Vagina (tissue), 2 donors: ENCODE measurements around the gene DENND4B.

ENCODE experiments used
- POLR2A ChIP-seq, 2 donors: fragments of 450-650 bp; IDR thresholded peaks; one replicate each; pipeline ENCODE4 v1.6.1; 2017; ENCODE audit warnings: antibody characterized with exemption in 2 of 2, mild to moderate bottlenecking in 2 of 2, moderate library complexity in 2 of 2
- POLR2AphosphoS5 ChIP-seq, 2 donors: sonication (generic); formaldehyde crosslinking; IDR thresholded peaks; one replicate each; pipeline ENCODE4 v1.9.0; 2017; ENCODE audit warnings: antibody characterized with exemption in 2 of 2, mild to moderate bottlenecking in 2 of 2, low read depth in 1 of 2; ENCODE audit not compliant: insufficient read depth in 1 of 2
- TF ChIP-seq, protein P1 (sequence below), 3 experiments: fragments of 450-650 bp in 2 of 3; fragments of 200-600 bp in 1 of 3; sonication (generic) in 1 of 3; IDR thresholded peaks; one replicate each; pipeline ENCODE4 v1.5.1; 2017 to 2019; ENCODE audit warnings: antibody characterized with exemption in 3 of 3, mild to moderate bottlenecking in 2 of 3, moderate library complexity in 2 of 3

DNA sequence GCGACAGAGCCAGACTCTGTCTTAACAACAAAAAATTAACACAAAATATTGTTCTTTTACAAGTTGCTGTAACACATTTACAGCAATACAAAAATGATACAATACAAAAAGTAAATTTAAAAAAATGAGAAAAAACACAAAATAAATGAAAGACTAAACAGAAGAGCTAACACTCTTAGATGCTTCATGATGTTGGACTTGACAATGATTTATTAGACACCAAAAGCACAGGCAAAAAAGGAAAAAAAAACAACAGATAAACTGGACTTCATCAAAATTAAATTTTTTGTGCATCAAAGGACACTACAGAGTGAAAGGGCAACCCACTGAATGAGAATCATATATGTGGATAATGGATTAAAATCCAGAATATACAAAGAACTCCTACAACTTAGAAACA is 40.1 kb downstream of the DENND4B start:
- TF ChIP-seq, protein P1, sequence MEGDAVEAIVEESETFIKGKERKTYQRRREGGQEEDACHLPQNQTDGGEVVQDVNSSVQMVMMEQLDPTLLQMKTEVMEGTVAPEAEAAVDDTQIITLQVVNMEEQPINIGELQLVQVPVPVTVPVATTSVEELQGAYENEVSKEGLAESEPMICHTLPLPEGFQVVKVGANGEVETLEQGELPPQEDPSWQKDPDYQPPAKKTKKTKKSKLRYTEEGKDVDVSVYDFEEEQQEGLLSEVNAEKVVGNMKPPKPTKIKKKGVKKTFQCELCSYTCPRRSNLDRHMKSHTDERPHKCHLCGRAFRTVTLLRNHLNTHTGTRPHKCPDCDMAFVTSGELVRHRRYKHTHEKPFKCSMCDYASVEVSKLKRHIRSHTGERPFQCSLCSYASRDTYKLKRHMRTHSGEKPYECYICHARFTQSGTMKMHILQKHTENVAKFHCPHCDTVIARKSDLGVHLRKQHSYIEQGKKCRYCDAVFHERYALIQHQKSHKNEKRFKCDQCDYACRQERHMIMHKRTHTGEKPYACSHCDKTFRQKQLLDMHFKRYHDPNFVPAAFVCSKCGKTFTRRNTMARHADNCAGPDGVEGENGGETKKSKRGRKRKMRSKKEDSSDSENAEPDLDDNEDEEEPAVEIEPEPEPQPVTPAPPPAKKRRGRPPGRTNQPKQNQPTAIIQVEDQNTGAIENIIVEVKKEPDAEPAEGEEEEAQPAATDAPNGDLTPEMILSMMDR (IDR thresholded peaks at IDR 0.05), result no peak
- no peak for TF ChIP-seq POLR2AphosphoS5 (IDR thresholded peaks at IDR 0.05; ENCODE audit: insufficient read depth in 1 of 2, low read depth in 1 of 2)
- TF ChIP-seq POLR2A (IDR thresholded peaks at IDR 0.05), result no peak
